ENCODE results near the gene ATP8A2.

The ATP8A2 gene

GRCh38 chr13:25633093-25633492 lies 261.3 kb downstream of the ATP8A2 start:
- DNase-seq, result no peak

GRCh38 chr13:25645681-25646080 lies 273.9 kb downstream of the ATP8A2 start:
- DNase-seq, result no peak

GRCh38 chr13:25649001-25649633 lies 277.3 kb downstream of the ATP8A2 start:
- no peak for DNase-seq

GRCh38 chr13:25652764-25653163 lies 281.0 kb downstream of the ATP8A2 start:
- DNase-seq, result no peak

- DNase-seq, result no peak
Observed at GRCh38 chr13:25654322-25654721, 282.5 kb downstream of the ATP8A2 start.

GRCh38 chr13:25657157-25657556 lies 285.4 kb downstream of the ATP8A2 start:
- DNase-seq, result no peak

GRCh38 chr13:25659091-25659795 lies 287.5 kb downstream of the ATP8A2 start:
- DNase-seq, result no peak

GRCh38 chr13:25660996-25661395 lies 289.2 kb downstream of the ATP8A2 start:
- no peak for DNase-seq

- DNase-seq, result no peak
Observed at GRCh38 chr13:25662516-25662915, 290.7 kb downstream of the ATP8A2 start.

- no peak for DNase-seq
Observed at GRCh38 chr13:25668345-25668744, 296.6 kb downstream of the ATP8A2 start.

- no peak for DNase-seq
Observed at GRCh38 chr13:25673711-25674110, 301.9 kb downstream of the ATP8A2 start.

- no peak for DNase-seq
Observed at GRCh38 chr13:25674371-25674770, 302.6 kb downstream of the ATP8A2 start.

GRCh38 chr13:25675060-25675459 lies 303.3 kb downstream of the ATP8A2 start:
- DNase-seq, result no peak

- no peak for DNase-seq
Observed at GRCh38 chr13:25677956-25678355, 306.2 kb downstream of the ATP8A2 start.

GRCh38 chr13:25678398-25678797 lies 306.6 kb downstream of the ATP8A2 start:
- no peak for DNase-seq

GRCh38 chr13:25679159-25679558 lies 307.4 kb downstream of the ATP8A2 start:
- DNase-seq, result no peak

- DNase-seq, result no peak
Observed at GRCh38 chr13:25679936-25680335, 308.2 kb downstream of the ATP8A2 start.

GRCh38 chr13:25682276-25682675 lies 310.5 kb downstream of the ATP8A2 start:
- no peak for DNase-seq

GRCh38 chr13:25683056-25683455 lies 311.3 kb downstream of the ATP8A2 start:
- no peak for DNase-seq

GRCh38 chr13:25683662-25684370 lies 312.0 kb downstream of the ATP8A2 start:
- DNase-seq, result no peak

- no peak for DNase-seq
Observed at GRCh38 chr13:25684491-25684890, 312.7 kb downstream of the ATP8A2 start.

- DNase-seq, result no peak
Observed at GRCh38 chr13:25686831-25687470, 315.2 kb downstream of the ATP8A2 start.

GRCh38 chr13:25687471-25688225 lies 315.9 kb downstream of the ATP8A2 start:
- no peak for DNase-seq
